ENCODE measurements around the gene PNPLA1.

PNPLA1 gene

GRCh38 chr6:36266913-36267644 is 2.8 kb upstream of the PNPLA1 start:
- Histone ChIP-seq H3K9ac (ENCODE audit: insufficient read length, low read depth) (no peak overlapping the region), H3K27me3 (ENCODE audit: insufficient read depth, insufficient read length) (no peaks in the 10 kb centered on the region), H3K4me3 (ENCODE audit: insufficient read length, low read depth) (no peak overlapping the region), H3K9me3 (ENCODE audit: insufficient read depth, low read length) (peaks cover 10% of the 10 kb centered on the region), H3K36me3 (ENCODE audit: insufficient read depth, insufficient read length, low read length) (no peaks in the 10 kb centered on the region), H3K4me1 (ENCODE audit: insufficient read depth, insufficient read length) (peaks cover 2% of the 10 kb centered on the region)
- DNase-seq (ENCODE audit: low read depth, low spot score) = no peak
- no peak for TF ChIP-seq YY1 (IDR thresholded peaks at IDR 0.05; ENCODE audit: insufficient read depth, insufficient read length)
- no peak for TF ChIP-seq SUZ12 (IDR thresholded peaks at IDR 0.05; ENCODE audit: extremely low read depth, insufficient read depth, insufficient read length)
- no peak for TF ChIP-seq ZNF274 (IDR thresholded peaks at IDR 0.05; ENCODE audit: low read depth, low read length)

- Histone ChIP-seq H3K27me3 (ENCODE audit: insufficient read depth, insufficient read length) (no peaks in the 10 kb centered on the region), H3K36me3 (ENCODE audit: insufficient read depth, insufficient read length, low read length) (no peaks in the 10 kb centered on the region), H3K4me1 (ENCODE audit: insufficient read depth, insufficient read length) (peaks cover 2% of the 10 kb centered on the region), H3K9ac (ENCODE audit: insufficient read length, low read depth) (no peak overlapping the region), H3K9me3 (ENCODE audit: insufficient read depth, low read length) (peaks cover 10% of the 10 kb centered on the region), H3K4me3 (ENCODE audit: insufficient read length, low read depth) (no peak overlapping the region)
- no peak for TF ChIP-seq ZNF274 (IDR thresholded peaks at IDR 0.05; ENCODE audit: low read depth, low read length)
- no peak for TF ChIP-seq YY1 (IDR thresholded peaks at IDR 0.05; ENCODE audit: insufficient read depth, insufficient read length)
- no peak for TF ChIP-seq SUZ12 (IDR thresholded peaks at IDR 0.05; ENCODE audit: extremely low read depth, insufficient read depth, insufficient read length)
- DNase-seq (ENCODE audit: low read depth, low spot score) = no peak
These were observed 2.0 kb upstream of the PNPLA1 start for GRCh38 chr6:36267731-36268477.

- Histone ChIP-seq H3K4me3 (ENCODE audit: insufficient read length, low read depth) (no peak overlapping the region), H3K9me3 (ENCODE audit: insufficient read depth, low read length) (peaks cover 10% of the 10 kb centered on the region), H3K9ac (ENCODE audit: insufficient read length, low read depth) (no peak overlapping the region), H3K27me3 (ENCODE audit: insufficient read depth, insufficient read length) (no peaks in the 10 kb centered on the region), H3K36me3 (ENCODE audit: insufficient read depth, insufficient read length, low read length) (no peaks in the 10 kb centered on the region), H3K4me1 (ENCODE audit: insufficient read depth, insufficient read length) (peaks cover 2% of the 10 kb centered on the region)
- DNase-seq (ENCODE audit: low read depth, low spot score) = no peak
- TF ChIP-seq ZNF274 (IDR thresholded peaks at IDR 0.05; ENCODE audit: low read depth, low read length) = no peak
- no peak for TF ChIP-seq SUZ12 (IDR thresholded peaks at IDR 0.05; ENCODE audit: extremely low read depth, insufficient read depth, insufficient read length)
- no peak for TF ChIP-seq YY1 (IDR thresholded peaks at IDR 0.05; ENCODE audit: insufficient read depth, insufficient read length)
These were observed 1.2 kb upstream of the PNPLA1 start for GRCh38 chr6:36268478-36269275.

GRCh38 chr6:36272234-36272633 is 2.4 kb downstream of the PNPLA1 start:
- TF ChIP-seq YY1 (IDR thresholded peaks at IDR 0.05; ENCODE audit: insufficient read depth, insufficient read length) (no peak), ZNF274 (IDR thresholded peaks at IDR 0.05; ENCODE audit: low read depth, low read length) (no peak), SUZ12 (IDR thresholded peaks at IDR 0.05; ENCODE audit: extremely low read depth, insufficient read depth, insufficient read length) (no peak)
- H3K9me3 ChIP-seq (ENCODE audit: insufficient read depth, low read length) = no peaks in the 10 kb centered on the region
- H3K4me3 ChIP-seq (ENCODE audit: insufficient read length, low read depth) = no peak overlapping the region
- no peaks in the 10 kb centered on the region for H3K36me3 ChIP-seq (ENCODE audit: insufficient read depth, insufficient read length, low read length)
- H3K4me1 ChIP-seq (ENCODE audit: insufficient read depth, insufficient read length) = peaks cover 2% of the 10 kb centered on the region
- no peak overlapping the region for H3K9ac ChIP-seq (ENCODE audit: insufficient read length, low read depth)
- no peak for DNase-seq (ENCODE audit: low read depth, low spot score)
- no peaks in the 10 kb centered on the region for H3K27me3 ChIP-seq (ENCODE audit: insufficient read depth, insufficient read length)

- DNase-seq (ENCODE audit: low read depth, low spot score) = no peak
- no peak overlapping the region for H3K4me3 ChIP-seq (ENCODE audit: insufficient read length, low read depth)
- no peaks in the 10 kb centered on the region for H3K9me3 ChIP-seq (ENCODE audit: insufficient read depth, low read length)
- no peaks in the 10 kb centered on the region for H3K27me3 ChIP-seq (ENCODE audit: insufficient read depth, insufficient read length)
- peaks cover 2% of the 10 kb centered on the region for H3K4me1 ChIP-seq (ENCODE audit: insufficient read depth, insufficient read length)
- no peaks in the 10 kb centered on the region for H3K36me3 ChIP-seq (ENCODE audit: insufficient read depth, insufficient read length, low read length)
- TF ChIP-seq SUZ12 (IDR thresholded peaks at IDR 0.05; ENCODE audit: extremely low read depth, insufficient read depth, insufficient read length) (no peak), YY1 (IDR thresholded peaks at IDR 0.05; ENCODE audit: insufficient read depth, insufficient read length) (no peak), ZNF274 (IDR thresholded peaks at IDR 0.05; ENCODE audit: low read depth, low read length) (no peak)
- H3K9ac ChIP-seq (ENCODE audit: insufficient read length, low read depth) = no peak overlapping the region
These were observed 3.2 kb downstream of the PNPLA1 start for GRCh38 chr6:36273067-36273466.

- Histone ChIP-seq H3K4me1 (ENCODE audit: insufficient read depth, insufficient read length) (peaks cover 2% of the 10 kb centered on the region), H3K4me3 (ENCODE audit: insufficient read length, low read depth) (no peak overlapping the region), H3K27me3 (ENCODE audit: insufficient read depth, insufficient read length) (no peaks in the 10 kb centered on the region), H3K9ac (ENCODE audit: insufficient read length, low read depth) (no peak overlapping the region), H3K9me3 (ENCODE audit: insufficient read depth, low read length) (no peaks in the 10 kb centered on the region), H3K36me3 (ENCODE audit: insufficient read depth, insufficient read length, low read length) (no peaks in the 10 kb centered on the region)
- no peak for DNase-seq (ENCODE audit: low read depth, low spot score)
- TF ChIP-seq ZNF274 (IDR thresholded peaks at IDR 0.05; ENCODE audit: low read depth, low read length) = no peak
- no peak for TF ChIP-seq SUZ12 (IDR thresholded peaks at IDR 0.05; ENCODE audit: extremely low read depth, insufficient read depth, insufficient read length)
- no peak for TF ChIP-seq YY1 (IDR thresholded peaks at IDR 0.05; ENCODE audit: insufficient read depth, insufficient read length)
These were observed 4.1 kb downstream of the PNPLA1 start for GRCh38 chr6:36273802-36274514.

Data from NT2/D1 (cell line).